ENCODE measurements around the gene NKAIN2. TPM values are rescaled to one million over a fixed set of nuclear protein-coding genes. Genes with fewer than 3 reads are reported as not detected.

Gene NKAIN2
- total and polyA plus RNA-seq, 2 donors (not counting 3 experiments of a cell fraction or from before 2014, with no cell fraction given), result 0.03 TPM; not detected in 1

GRCh38 chr6:124223611-124224345, 420.1 kb downstream of the NKAIN2 start:
- POLR2A ChIA-PET, result no interaction called here
- no peaks in the 10 kb centered on the region for H3K79me2 ChIP-seq (ENCODE audit: control insufficient read depth, insufficient read depth, low read length)
- TF ChIP-seq FOS (IDR thresholded peaks at IDR 0.05; ENCODE audit: borderline replicate concordance, insufficient read depth, low read length) (peak; percentile 16), GATA2 (IDR thresholded peaks at IDR 0.05; ENCODE audit: insufficient read depth, insufficient read length, low read depth, low read length) (no peak)
- TF ChIP-seq, protein P1, sequence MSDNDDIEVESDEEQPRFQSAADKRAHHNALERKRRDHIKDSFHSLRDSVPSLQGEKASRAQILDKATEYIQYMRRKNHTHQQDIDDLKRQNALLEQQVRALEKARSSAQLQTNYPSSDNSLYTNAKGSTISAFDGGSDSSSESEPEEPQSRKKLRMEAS (IDR thresholded peaks at IDR 0.05; ENCODE audit: insufficient read depth, insufficient read length), result no peak
- dilution Hi-C loops (cut with MboI; ENCODE audit: extremely low pct_ligation_motif_present, low sequenced_read_pairs), result no loop called here
- no peaks in the 10 kb centered on the region for H4K20me1 ChIP-seq (replicated peaks; ENCODE audit: control insufficient read depth, extremely low read depth, insufficient read depth, low read length)
- no peaks in the 10 kb centered on the region for H3K36me3 ChIP-seq (ENCODE audit: control insufficient read depth in 2 of 2, extremely low read depth in 1 of 2, insufficient read depth in 2 of 2, low read length in 2 of 2)
- no peak overlapping the region for H3K4me2 ChIP-seq (ENCODE audit: insufficient read depth, low read length)
- no peak for FAIRE-seq
- H3K4me3 ChIP-seq (replicated peaks in 1 of 3; ENCODE audit: insufficient read depth in 1 of 3, low read depth in 1 of 3, low read length in 3 of 3), result no peak overlapping the region
- CTCF ChIA-PET, result interaction anchor here (1.3 kb wide), 1 partner anchor 10 kb away, joined by 3 read pairs; no protein-coding TSS in a partner anchor
- no peaks in the 10 kb centered on the region for H3K9me3 ChIP-seq (replicated peaks; ENCODE audit: control insufficient read depth, insufficient read depth, low read length)
- H3K9me1 ChIP-seq (replicated peaks; ENCODE audit: control insufficient read depth, extremely low read depth, insufficient read depth, low read length), result no peaks in the 10 kb centered on the region
- no peaks in the 10 kb centered on the region for H3K4me1 ChIP-seq (ENCODE audit: control insufficient read depth, extremely low read depth, insufficient read depth, low read length)
- no peak overlapping the region for H2AFZ ChIP-seq (ENCODE audit: low read depth, low read length)
- H3K27me3 ChIP-seq (ENCODE audit: control insufficient read depth in 2 of 2, insufficient read depth in 2 of 2, low read length in 2 of 2), result no peaks in the 10 kb centered on the region
- H3K9ac ChIP-seq (replicated peaks; ENCODE audit: extremely low read depth, insufficient read depth, low read length), result no peak overlapping the region
- no peak overlapping the region for H3K27ac ChIP-seq (ENCODE audit: insufficient read depth, low read depth, low read length)
- intact Hi-C loops (cut with micrococcal nuclease), result loop anchor here (10.0 kb wide), 1 partner anchor 419 kb away; the partner anchor contains the start of gene NKAIN2
- no TSS peak for BruUV-seq (replicated peaks)
- DNase-seq (ENCODE audit: low read depth, low spot score), result no peak

- Histone ChIP-seq H3K27ac (ENCODE audit: insufficient read depth, low read depth, low read length) (no peak overlapping the region), H3K4me2 (ENCODE audit: insufficient read depth, low read length) (no peak overlapping the region), H3K9me1 (replicated peaks; ENCODE audit: control insufficient read depth, extremely low read depth, insufficient read depth, low read length) (no peaks in the 10 kb centered on the region), H3K27me3 (ENCODE audit: control insufficient read depth in 2 of 2, insufficient read depth in 2 of 2, low read length in 2 of 2) (no peaks in the 10 kb centered on the region), H3K4me1 (ENCODE audit: control insufficient read depth, extremely low read depth, insufficient read depth, low read length) (no peaks in the 10 kb centered on the region), H2AFZ (ENCODE audit: low read depth, low read length) (no peak overlapping the region), H3K4me3 (replicated peaks in 1 of 3; ENCODE audit: insufficient read depth in 1 of 3, low read depth in 1 of 3, low read length in 3 of 3) (no peak overlapping the region), H4K20me1 (replicated peaks; ENCODE audit: control insufficient read depth, extremely low read depth, insufficient read depth, low read length) (no peaks in the 10 kb centered on the region), H3K36me3 (ENCODE audit: control insufficient read depth in 2 of 2, extremely low read depth in 1 of 2, insufficient read depth in 2 of 2, low read length in 2 of 2) (no peaks in the 10 kb centered on the region), H3K79me2 (ENCODE audit: control insufficient read depth, insufficient read depth, low read length) (no peaks in the 10 kb centered on the region), H3K9me3 (replicated peaks; ENCODE audit: control insufficient read depth, insufficient read depth, low read length) (no peaks in the 10 kb centered on the region), H3K9ac (replicated peaks; ENCODE audit: extremely low read depth, insufficient read depth, low read length) (no peak overlapping the region)
- CTCF ChIA-PET, result no interaction called here
- no peak for DNase-seq (ENCODE audit: low read depth, low spot score)
- dilution Hi-C loops (cut with MboI; ENCODE audit: extremely low pct_ligation_motif_present, low sequenced_read_pairs), result no loop called here
- intact Hi-C loops (cut with micrococcal nuclease), result loop anchor here (10.0 kb wide), 1 partner anchor 422 kb away; the partner anchor contains the start of gene NKAIN2
- TF ChIP-seq JUN (IDR thresholded peaks at IDR 0.05; ENCODE audit: borderline replicate concordance, insufficient read depth, insufficient read length, low read depth), result no peak
- TF ChIP-seq EZH2 (IDR thresholded peaks at IDR 0.05; ENCODE audit: borderline replicate concordance, low read depth, low read length, severe bottlenecking), result no peak
- TF ChIP-seq GATA2 (IDR thresholded peaks at IDR 0.05; ENCODE audit: insufficient read depth, insufficient read length, low read depth, low read length), result no peak
- TF ChIP-seq MYC (IDR thresholded peaks at IDR 0.05; ENCODE audit: low read depth, low read length), result no peak
- no peak for TF ChIP-seq POLR2AphosphoS5 (IDR thresholded peaks at IDR 0.05; ENCODE audit: insufficient read depth, low read depth, low read length)
- no peak for TF ChIP-seq FOS (IDR thresholded peaks at IDR 0.05; ENCODE audit: borderline replicate concordance, insufficient read depth, low read length)
- TF ChIP-seq POLR2A (IDR thresholded peaks at IDR 0.05; ENCODE audit: low read depth, low read length), result no peak
- TF ChIP-seq, protein P1 (IDR thresholded peaks at IDR 0.05; ENCODE audit: insufficient read depth, insufficient read length), result no peak
- TF ChIP-seq, protein P2, sequence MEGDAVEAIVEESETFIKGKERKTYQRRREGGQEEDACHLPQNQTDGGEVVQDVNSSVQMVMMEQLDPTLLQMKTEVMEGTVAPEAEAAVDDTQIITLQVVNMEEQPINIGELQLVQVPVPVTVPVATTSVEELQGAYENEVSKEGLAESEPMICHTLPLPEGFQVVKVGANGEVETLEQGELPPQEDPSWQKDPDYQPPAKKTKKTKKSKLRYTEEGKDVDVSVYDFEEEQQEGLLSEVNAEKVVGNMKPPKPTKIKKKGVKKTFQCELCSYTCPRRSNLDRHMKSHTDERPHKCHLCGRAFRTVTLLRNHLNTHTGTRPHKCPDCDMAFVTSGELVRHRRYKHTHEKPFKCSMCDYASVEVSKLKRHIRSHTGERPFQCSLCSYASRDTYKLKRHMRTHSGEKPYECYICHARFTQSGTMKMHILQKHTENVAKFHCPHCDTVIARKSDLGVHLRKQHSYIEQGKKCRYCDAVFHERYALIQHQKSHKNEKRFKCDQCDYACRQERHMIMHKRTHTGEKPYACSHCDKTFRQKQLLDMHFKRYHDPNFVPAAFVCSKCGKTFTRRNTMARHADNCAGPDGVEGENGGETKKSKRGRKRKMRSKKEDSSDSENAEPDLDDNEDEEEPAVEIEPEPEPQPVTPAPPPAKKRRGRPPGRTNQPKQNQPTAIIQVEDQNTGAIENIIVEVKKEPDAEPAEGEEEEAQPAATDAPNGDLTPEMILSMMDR (IDR thresholded peaks at IDR 0.05; ENCODE audit: extremely low read depth in 1 of 2, insufficient read depth in 1 of 2, low read depth in 1 of 2, low read length in 2 of 2), result no peak
- POLR2A ChIA-PET, result no interaction called here
- FAIRE-seq, result no peak
- no TSS peak for BruUV-seq (replicated peaks)
Measured at GRCh38 chr6:124226396-124226795, 422.7 kb downstream of the NKAIN2 start.
